Astrocyte (in vitro differentiated cells and primary cell): ENCODE measurements around the gene TEX48. TPM values are rescaled to one million over a fixed set of nuclear protein-coding genes. Genes with fewer than 3 reads are reported as not detected.

Experiments used
- DNase-seq: peaks from one replicate; pipeline ENCODE4 v3.0.0-alpha.2; 2010; ENCODE audit warnings: low read depth
- FAIRE-seq: peaks from 2 replicates; lab custom pipeline; 2011; peaks lifted over from hg19 to GRCh38; lab: Jason Lieb, UNC
- H2AFZ ChIP-seq: 2 replicates; pipeline ENCODE4 v1.6.0; 2012; ENCODE audit warnings: low read depth, low read length, inconsistent platforms
- H3K27ac ChIP-seq: 2 replicates; pipeline ENCODE4 v1.5.1; 2011; ENCODE audit warnings: low read depth, low read length, inconsistent platforms
- H3K27me3 ChIP-seq: 2 replicates; pipeline ENCODE4 v1.6.0; 2011; ENCODE audit warnings: low read length, inconsistent platforms; ENCODE audit not compliant: insufficient read depth
- H3K36me3 ChIP-seq: 2 replicates; pipeline ENCODE4 v1.5.1; 2011; ENCODE audit warnings: low read length, inconsistent platforms; ENCODE audit not compliant: insufficient read depth
- H3K4me1 ChIP-seq: 2 replicates; pipeline ENCODE4 v1.5.1; 2011; ENCODE audit warnings: low read length, inconsistent platforms; ENCODE audit not compliant: insufficient read depth
- H3K4me2 ChIP-seq: 2 replicates; pipeline ENCODE4 v1.6.0; 2012; ENCODE audit warnings: low read length, inconsistent platforms
- H3K4me3 ChIP-seq: 2 replicates; pipeline ENCODE4 v1.5.1; 2011; ENCODE audit warnings: low read depth, mild to moderate bottlenecking, low read length, inconsistent platforms; ENCODE audit not compliant: insufficient read depth
- H3K79me2 ChIP-seq: 2 replicates; pipeline ENCODE4 v1.6.0; 2012; ENCODE audit warnings: mild to moderate bottlenecking, low read length, inconsistent platforms; ENCODE audit not compliant: insufficient read depth
- H3K9ac ChIP-seq: 2 replicates; pipeline ENCODE4 v1.6.0; 2012; ENCODE audit warnings: mild to moderate bottlenecking, low read length, inconsistent platforms
- H3K9me3 ChIP-seq: 2 replicates; pipeline ENCODE4 v1.5.1; 2012; ENCODE audit warnings: low read depth, mild to moderate bottlenecking, low read length, inconsistent platforms; ENCODE audit not compliant: insufficient read depth
- H4K20me1 ChIP-seq: 2 replicates; pipeline ENCODE4 v1.6.0; 2012; ENCODE audit warnings: low read length, inconsistent platforms; ENCODE audit not compliant: insufficient read depth
- H3K27ac Mint-ChIP-seq: one replicate; pipeline ENCODE4 v1.8.0; 2021; ENCODE audit warnings: mild to moderate bottlenecking, mixed read lengths; ENCODE audit not compliant: unreplicated experiment
- H3K27me3 Mint-ChIP-seq: one replicate; pipeline ENCODE4 v1.8.0; 2021; ENCODE audit warnings: low read depth, mixed read lengths; ENCODE audit not compliant: unreplicated experiment
- H3K36me3 Mint-ChIP-seq: one replicate; pipeline ENCODE4 v1.8.0; 2021; ENCODE audit warnings: low read depth, mixed read lengths; ENCODE audit not compliant: unreplicated experiment
- H3K4me1 Mint-ChIP-seq: one replicate; pipeline ENCODE4 v1.8.0; 2021; ENCODE audit warnings: low read depth, mixed read lengths; ENCODE audit not compliant: unreplicated experiment
- H3K4me3 Mint-ChIP-seq: one replicate; pipeline ENCODE4 v1.8.0; 2021; ENCODE audit warnings: mild to moderate bottlenecking, moderate library complexity, mixed read lengths; ENCODE audit not compliant: unreplicated experiment
- H3K9me3 Mint-ChIP-seq: one replicate; pipeline ENCODE4 v1.8.0; 2021; ENCODE audit warnings: mild to moderate bottlenecking, mixed read lengths; ENCODE audit not compliant: unreplicated experiment
- CTCF ChIP-seq: IDR thresholded peaks from 2 replicates; pipeline ENCODE4 v1.5.1; 2011; ENCODE audit warnings: low read depth, mild to moderate bottlenecking, inconsistent platforms, low read length, moderate library complexity; ENCODE audit not compliant: insufficient read depth
- EZH2 ChIP-seq: IDR thresholded peaks from 2 replicates; pipeline ENCODE4 v1.6.1; 2012; ENCODE audit warnings: mild to moderate bottlenecking, low read length, inconsistent platforms; ENCODE audit not compliant: insufficient read depth
- total RNA-seq: library from RNA; stranded (reverse); gene quantifications from 2 replicates; pipeline ENCODE4 v1.2.1, GENCODE V29; 2021

Gene TEX48
- total RNA-seq, 1 donor from 2014 or later, result not detected

GRCh38 chr9:114688909-114689610 lies 7.1 kb upstream of the TEX48 start:
- H2AFZ ChIP-seq, result no peak overlapping the region
- Mint-ChIP-seq H3K27me3 (no peaks in the 10 kb centered on the region), H3K4me3 (no peak overlapping the region), H3K9me3 (peaks cover 7% of the 10 kb centered on the region), H3K4me1 (peaks cover 26% of the 10 kb centered on the region), H3K36me3 (no peaks in the 10 kb centered on the region), H3K27ac (no peak overlapping the region)
- TF ChIP-seq CTCF (no peak), EZH2 (no peak)
- no peak overlapping the region for H3K9ac ChIP-seq
- H3K9me3 ChIP-seq, result no peaks in the 10 kb centered on the region
- H3K4me1 ChIP-seq, result peaks cover 24% of the 10 kb centered on the region
- DNase-seq (no peak), FAIRE-seq (no peak)
- no peak overlapping the region for H3K4me3 ChIP-seq
- H3K79me2 ChIP-seq, result no peaks in the 10 kb centered on the region
- H3K27ac ChIP-seq, result no peak overlapping the region
- H4K20me1 ChIP-seq, result no peaks in the 10 kb centered on the region
- no peaks in the 10 kb centered on the region for H3K27me3 ChIP-seq
- H3K4me2 ChIP-seq, result no peak overlapping the region
- no peaks in the 10 kb centered on the region for H3K36me3 ChIP-seq

GRCh38 chr9:114688379-114688778 lies 6.4 kb upstream of the TEX48 start:
- no peak overlapping the region for H2AFZ ChIP-seq
- no peaks in the 10 kb centered on the region for H3K36me3 ChIP-seq
- H3K27me3 Mint-ChIP-seq, result no peaks in the 10 kb centered on the region
- peaks cover 19% of the 10 kb centered on the region for H3K4me1 Mint-ChIP-seq
- no peak overlapping the region for H3K4me3 Mint-ChIP-seq
- FAIRE-seq (no peak), DNase-seq (no peak)
- H3K36me3 Mint-ChIP-seq, result no peaks in the 10 kb centered on the region
- no peak overlapping the region for H3K27ac ChIP-seq
- no peaks in the 10 kb centered on the region for H3K9me3 ChIP-seq
- no peak overlapping the region for H3K4me3 ChIP-seq
- H3K4me1 ChIP-seq, result peaks cover 19% of the 10 kb centered on the region
- H3K27me3 ChIP-seq, result no peaks in the 10 kb centered on the region
- H4K20me1 ChIP-seq, result no peaks in the 10 kb centered on the region
- H3K9me3 Mint-ChIP-seq, result peaks cover 7% of the 10 kb centered on the region
- TF ChIP-seq CTCF, result no peak
- no peak for TF ChIP-seq EZH2
- no peak overlapping the region for H3K9ac ChIP-seq
- no peaks in the 10 kb centered on the region for H3K79me2 ChIP-seq
- no peak overlapping the region for H3K27ac Mint-ChIP-seq
- H3K4me2 ChIP-seq, result no peak overlapping the region

GRCh38 chr9:114687034-114687433 lies 5.0 kb upstream of the TEX48 start:
- H3K4me1 Mint-ChIP-seq, result peaks cover 16% of the 10 kb centered on the region
- H3K36me3 Mint-ChIP-seq, result no peaks in the 10 kb centered on the region
- H3K27me3 Mint-ChIP-seq, result no peaks in the 10 kb centered on the region
- peak; percentile 63 for DNase-seq
- Histone ChIP-seq H3K4me1 (peaks cover 18% of the 10 kb centered on the region), H3K27me3 (no peaks in the 10 kb centered on the region), H3K4me2 (no peak overlapping the region), H3K9ac (no peak overlapping the region), H4K20me1 (no peaks in the 10 kb centered on the region), H2AFZ (no peak overlapping the region), H3K4me3 (no peak overlapping the region), H3K79me2 (no peaks in the 10 kb centered on the region), H3K9me3 (no peaks in the 10 kb centered on the region), H3K27ac (no peak overlapping the region), H3K36me3 (no peaks in the 10 kb centered on the region)
- FAIRE-seq, result peak; percentile 55
- peaks cover 7% of the 10 kb centered on the region for H3K9me3 Mint-ChIP-seq
- TF ChIP-seq EZH2, result no peak
- TF ChIP-seq CTCF, result no peak
- no peak overlapping the region for H3K27ac Mint-ChIP-seq
- no peak overlapping the region for H3K4me3 Mint-ChIP-seq
